A673 (cell line): ENCODE results near the gene FNDC5.

Source experiments
- CTCF ChIP-seq: fragments of 300-800, 200-600 bp; sonication (generic); conservative IDR thresholded peaks from 2 replicates; pipeline ENCODE4 v1.5.1; 2017; ENCODE audit warnings: low read depth, mild to moderate bottlenecking, antibody characterized with exemption, low read length, moderate library complexity, mixed read lengths
- EZH2 ChIP-seq: fragments of 200-600 bp; sonication (generic); IDR thresholded peaks from 2 replicates; pipeline ENCODE4 v1.6.1; 2017; ENCODE audit warnings: borderline replicate concordance, low read depth, mild to moderate bottlenecking, mixed read lengths, antibody characterized with exemption, low read length; ENCODE audit not compliant: poor library complexity, severe bottlenecking

GRCh38 chr1:32898056-32898455 is 27.3 kb upstream of the FNDC5 start:
- TF ChIP-seq CTCF (no peak), EZH2 (no peak)
